Aorta (tissue), 5 donors: ENCODE measurements around the gene HYAL3. TPM values are rescaled to one million over a fixed set of nuclear protein-coding genes. Genes with fewer than 3 reads are reported as not detected.
A peak's percentile ranks its signal among the peaks of the same experiment; 100 is the strongest.
"Not testable (repeated sequence)": the region's sequence is repeated elsewhere in the genome, so short reads cannot be mapped to it uniquely, and the experiment has no call there.

ENCODE experiments used
- ATAC-seq: fragments of 200-7000 bp; cut with Tn5 transposase; one replicate; pipeline ENCODE4 v1.9.1; 2022; ENCODE audit warnings: moderate library complexity; ENCODE audit not compliant: low FRiP score
- DNase-seq, 2 donors: peaks; one replicate each; pipeline ENCODE4 v3.0.0-alpha.2; 2020
- H3K27ac ChIP-seq, 2 donors: one replicate each; pipeline ENCODE4 v1.5.1; 2013; ENCODE audit warnings: low read length in 2 of 2, mild to moderate bottlenecking in 2 of 2, moderate library complexity in 2 of 2, control low read depth in 1 of 2, inconsistent platforms in 1 of 2, low read depth in 1 of 2
- H3K27me3 ChIP-seq, 2 donors: one replicate each; pipeline ENCODE4 v1.6.1; 2013; ENCODE audit warnings: control low read depth in 1 of 2, low read length in 1 of 2, mild to moderate bottlenecking in 1 of 2, moderate library complexity in 1 of 2; ENCODE audit not compliant: insufficient read depth in 2 of 2, control insufficient read depth in 1 of 2
- H3K36me3 ChIP-seq, 2 donors: one replicate each; pipeline ENCODE4 v1.6.1; 2013; ENCODE audit warnings: control low read depth in 1 of 2, low read length in 1 of 2, mild to moderate bottlenecking in 1 of 2; ENCODE audit not compliant: insufficient read depth in 2 of 2, control insufficient read depth in 1 of 2
- H3K4me1 ChIP-seq, 2 donors: one replicate each; pipeline ENCODE4 v1.6.1; 2013; ENCODE audit warnings: low read length in 2 of 2, control low read depth in 1 of 2, mild to moderate bottlenecking in 1 of 2, moderate library complexity in 1 of 2; ENCODE audit not compliant: insufficient read depth in 2 of 2, control insufficient read depth in 1 of 2
- H3K4me3 ChIP-seq, 2 donors: one replicate each; pipeline ENCODE4 v1.5.1; 2013; ENCODE audit warnings: low read length in 2 of 2, control low read depth in 1 of 2, mild to moderate bottlenecking in 1 of 2
- H3K9me3 ChIP-seq: one replicate; pipeline ENCODE4 v1.6.1; 2013; ENCODE audit warnings: mild to moderate bottlenecking, low read length; ENCODE audit not compliant: control insufficient read depth
- WGBS, 2 donors: extraction: QIAGEN DNeasy Blood & Tissue Kit; methylation state at CpG; one replicate each; pipeline ENCODE4 v1.1.7; 2013; 5-methylcytosine and 5-hydroxymethylcytosine counted together
- intact Hi-C, 2 donors: fragments of 100-400 bp; cut with DNase I; formaldehyde crosslinking; loops; one replicate each; pipeline versions ENCODE4 v1.14.2 to v1.15.0; 2022
- polyA plus RNA-seq, 2 donors: library from polyadenylated mRNA; stranded (reverse); fragments of 200-250 nt; gene quantifications; one replicate each; pipeline ENCODE4 v1.2.3, GENCODE V29; 2013
- total RNA-seq, 2 donors: library from RNA; stranded (reverse); fragmentation: NEBNext Ultra II Directional; extraction: Animal tissue kit (Norgen Biotek cat#: 25700); gene quantifications; one replicate each; pipeline ENCODE4 v1.2.1, GENCODE V29; 2021
- donor health status: healthy with polysubstance abuse.
- donor health status: Bipolar disorder and iron deficiency.
- donor health status: DM: no; HTN: no; CAD: no.
- donor health status: DM: no; HTN: no; CAD: no.
- donor health status: DM: yes; HTN: yes; CAD: no.

HYAL3 gene
- total and polyA plus RNA-seq, 4 donors = 0.63 to 5.1 (median 2.5) TPM

- Histone ChIP-seq H3K4me1 (peaks cover 0 to 2% of the 10 kb centered on the region in 2 donors), H3K27ac (peak overlapping the region in 1 of 2 donors; percentile 30), H3K9me3 (no peaks in the 10 kb centered on the region), H3K4me3 (no peak overlapping the region), H3K36me3 (no peaks in the 10 kb centered on the region), H3K27me3 (no peaks in the 10 kb centered on the region)
- intact Hi-C loops = loop anchor here in 1 of 2 donors (2.0 kb wide), 1 partner anchor 19 kb away; no protein-coding TSS in a partner anchor
- ATAC-seq (peak; percentile 90), DNase-seq (peak; percentile 95 to 98)
- WGBS, 2 donors = 1 to 2% methylated on average over 20 to 25 of the region's 25 CpGs
These were observed 53.2 kb downstream of the HYAL3 start for GRCh38 chr3:50245831-50246516.

DNA sequence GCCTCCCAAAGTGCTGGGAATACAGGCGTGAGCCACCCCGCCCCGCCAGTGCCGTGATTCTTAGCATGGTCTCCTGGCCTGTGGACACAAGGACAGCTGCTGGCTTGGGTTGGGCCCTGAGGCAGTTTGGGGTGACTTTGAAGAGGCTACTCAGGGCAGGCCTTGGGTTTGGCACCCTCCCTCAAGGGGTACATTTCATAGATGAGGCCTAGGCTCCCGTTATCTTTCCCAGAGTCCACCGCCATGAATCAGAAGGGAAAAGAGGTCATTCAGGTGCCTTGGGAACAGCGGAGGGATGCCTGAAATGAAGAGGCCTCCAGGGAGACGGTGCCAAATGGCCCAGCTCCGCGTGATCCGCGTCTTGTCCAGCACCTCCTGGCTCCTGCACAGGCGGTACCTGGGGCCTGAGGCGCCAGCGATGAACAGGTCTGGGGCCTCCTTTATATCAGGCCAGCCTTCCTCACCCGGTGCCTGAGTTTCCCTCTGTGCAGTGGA is 53.9 kb downstream of the HYAL3 start:
- H3K27ac ChIP-seq = no peak overlapping the region
- 50 to 55% methylated on average over 15 to 16 of the region's 16 CpGs for WGBS, 2 donors
- peak in 1 of 2 donors; percentile 50 for DNase-seq
- H3K27me3 ChIP-seq = no peaks in the 10 kb centered on the region
- intact Hi-C loops = loop anchor here in 1 of 2 donors (2.0 kb wide), 1 partner anchor 18 kb away; no protein-coding TSS in a partner anchor
- no peaks in the 10 kb centered on the region for H3K36me3 ChIP-seq
- H3K9me3 ChIP-seq = no peaks in the 10 kb centered on the region
- H3K4me1 ChIP-seq = peaks cover 0 to 2% of the 10 kb centered on the region in 2 donors
- ATAC-seq = no peak
- H3K4me3 ChIP-seq = no peak overlapping the region

DNA sequence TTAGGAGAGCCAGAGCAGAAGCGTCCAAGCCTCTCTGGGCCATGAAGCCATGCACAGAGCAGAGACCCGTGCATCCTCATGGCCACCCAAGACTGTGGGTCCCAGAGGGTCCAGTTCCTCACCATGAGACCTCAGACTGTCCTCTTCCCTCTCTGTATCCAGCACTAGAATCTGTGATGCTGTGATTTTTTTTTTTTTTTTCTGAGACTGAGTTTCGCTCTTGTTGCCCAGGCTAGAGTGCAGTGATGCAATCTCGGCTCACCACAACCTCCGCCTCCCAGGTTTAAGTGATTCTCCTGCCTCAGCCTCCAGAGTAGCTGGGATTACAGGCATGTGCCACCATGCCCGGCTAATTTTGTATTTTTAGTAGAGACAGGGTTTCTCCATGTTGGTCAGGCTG is 54.4 kb downstream of the HYAL3 start:
- not testable (repeated sequence) for H3K9me3 ChIP-seq, H3K36me3 ChIP-seq, H3K27me3 ChIP-seq, H3K4me1 ChIP-seq, ATAC-seq, H3K27ac ChIP-seq, H3K4me3 ChIP-seq
- DNase-seq = peak in 1 of 2 donors; percentile 51
- WGBS, 2 donors = 77 to 78% methylated on average over 6 of the region's 6 CpGs
- intact Hi-C loops = loop anchor here in 1 of 2 donors (2.0 kb wide), 1 partner anchor 18 kb away; no protein-coding TSS in a partner anchor

DNA sequence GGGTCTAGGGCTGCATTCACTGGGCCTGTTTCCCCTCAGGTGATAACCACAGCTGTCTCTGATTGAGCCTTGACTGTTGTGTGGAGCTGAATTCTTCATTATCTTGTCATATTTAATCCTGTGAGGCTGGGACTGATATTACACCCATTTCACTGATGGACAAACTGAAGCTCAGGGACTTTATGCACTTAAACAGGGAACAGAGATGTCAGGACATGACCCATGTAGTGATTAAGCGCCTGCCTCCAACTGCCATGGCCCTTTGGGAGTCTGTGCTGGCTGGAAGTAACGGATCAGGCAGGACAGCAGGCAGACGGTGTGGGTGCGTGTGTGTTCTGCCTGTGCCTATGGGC is 55.7 kb downstream of the HYAL3 start:
- ATAC-seq (no peak), DNase-seq (no peak)
- intact Hi-C loops = no loop called here
- H3K4me3 ChIP-seq = no peak overlapping the region
- H3K27ac ChIP-seq = peak overlapping the region in 1 of 2 donors; percentile 29
- WGBS, 2 donors = 52 to 60% methylated on average over 4 of the region's 4 CpGs
- no peaks in the 10 kb centered on the region for H3K36me3 ChIP-seq
- H3K4me1 ChIP-seq = peaks cover 0 to 2% of the 10 kb centered on the region in 2 donors
- H3K27me3 ChIP-seq = no peaks in the 10 kb centered on the region
- no peaks in the 10 kb centered on the region for H3K9me3 ChIP-seq

- ATAC-seq = peak; percentile 6
- 29 to 37% methylated on average over 14 of the region's 14 CpGs for WGBS, 2 donors
These were observed 56.2 kb downstream of the HYAL3 start for GRCh38 chr3:50242851-50243542.

More at GRCh38 chr3:50242851-50243542, 56.2 kb downstream of the HYAL3 start:
- Histone ChIP-seq H3K27me3 (no peaks in the 10 kb centered on the region), H3K4me3 (no peak overlapping the region), H3K4me1 (peaks cover 0 to 2% of the 10 kb centered on the region in 2 donors), H3K9me3 (no peaks in the 10 kb centered on the region), H3K36me3 (no peaks in the 10 kb centered on the region), H3K27ac (peak overlapping the region in 1 of 2 donors; percentile 54)
- intact Hi-C loops = no loop called here
- peak; percentile 85 to 91 for DNase-seq

Other genes starting within 250 kb of the HYAL3 start
- gene RBM5, start 210.5 kb downstream of the HYAL3 start, total RNA-seq = 100 to 1,000 TPM; 151 to 222 TPM
- 100 to 1,000 TPM in 1 of 2 donors, 10 to 100 TPM in 1; 21.0 to 164 TPM for gene RBM5, start 210.5 kb downstream of the HYAL3 start, polyA plus RNA-seq
- 10 to 100 TPM; 39.2 to 40.3 TPM for gene SEMA3F, start 144.1 kb downstream of the HYAL3 start, total RNA-seq
- 10 to 100 TPM; 10.3 to 17.4 TPM for gene SEMA3F, start 144.1 kb downstream of the HYAL3 start, polyA plus RNA-seq
- gene GNAT1, start 107.8 kb downstream of the HYAL3 start, total RNA-seq = not detected
- not detected for gene GNAT1, start 107.8 kb downstream of the HYAL3 start, polyA plus RNA-seq
- 1 to 10 TPM in 1 of 2 donors, under 1 TPM in 1; 0.19 to 1.4 TPM for gene SLC38A3, start 94.1 kb downstream of the HYAL3 start, total RNA-seq
- under 1 TPM in 1 of 2 donors, not detected in 1; 0.56 TPM for gene SLC38A3, start 94.1 kb downstream of the HYAL3 start, polyA plus RNA-seq
- gene GNAI2, start 63.2 kb downstream of the HYAL3 start, total RNA-seq = 100 to 1,000 TPM; 301 to 356 TPM
- 100 to 1,000 TPM; 174 to 217 TPM for gene GNAI2, start 63.2 kb downstream of the HYAL3 start, polyA plus RNA-seq
- gene SEMA3B, start 30.3 kb downstream of the HYAL3 start, total RNA-seq = 10 to 100 TPM; 26.0 to 57.4 TPM
- gene SEMA3B, start 30.3 kb downstream of the HYAL3 start, polyA plus RNA-seq = 10 to 100 TPM; 23.3 to 69.5 TPM
- under 1 TPM in 1 of 2 donors, not detected in 1; 0.51 TPM for gene LSMEM2, start 20.3 kb downstream of the HYAL3 start, total RNA-seq
- 1 to 10 TPM in 1 of 2 donors, not detected in 1; 1.3 TPM for gene LSMEM2, start 20.3 kb downstream of the HYAL3 start, polyA plus RNA-seq
- 10 to 100 TPM; 46.8 to 58.8 TPM for gene IFRD2, start 7.0 kb downstream of the HYAL3 start, total RNA-seq
- 10 to 100 TPM; 34.6 to 47.1 TPM for gene IFRD2, start 7.0 kb downstream of the HYAL3 start, polyA plus RNA-seq
- 10 to 100 TPM; 10.3 to 13.3 TPM for gene NAA80, start within 50 bp of the HYAL3 start, total RNA-seq
- gene NAA80, start within 50 bp of the HYAL3 start, polyA plus RNA-seq = 10 to 100 TPM in 1 of 2 donors, 1 to 10 TPM in 1; 2.8 to 16.9 TPM
- gene HYAL1, start 4.2 kb upstream of the HYAL3 start, total RNA-seq = 1 to 10 TPM; 6.9 to 9.3 TPM
- gene HYAL1, start 4.2 kb upstream of the HYAL3 start, polyA plus RNA-seq = 1 to 10 TPM; 1.6 TPM
- 10 to 100 TPM; 52.6 to 71.2 TPM for gene HYAL2, start 23.3 kb upstream of the HYAL3 start, total RNA-seq
- gene HYAL2, start 23.3 kb upstream of the HYAL3 start, polyA plus RNA-seq = 10 to 100 TPM in 1 of 2 donors, 1 to 10 TPM in 1; 5.6 to 25.3 TPM
- 10 to 100 TPM; 18.9 to 22.6 TPM for gene TUSC2, start 28.8 kb upstream of the HYAL3 start, total RNA-seq
- 10 to 100 TPM; 28.5 to 33.2 TPM for gene TUSC2, start 28.8 kb upstream of the HYAL3 start, polyA plus RNA-seq
- 10 to 100 TPM; 41.6 to 43.2 TPM for gene RASSF1, start 41.4 kb upstream of the HYAL3 start, total RNA-seq
- 10 to 100 TPM; 33.6 to 42.3 TPM for gene RASSF1, start 41.4 kb upstream of the HYAL3 start, polyA plus RNA-seq
- under 1 TPM; 0.68 to 0.96 TPM for gene ZMYND10, start 46.3 kb upstream of the HYAL3 start, total RNA-seq
- 1 to 10 TPM in 1 of 2 donors, under 1 TPM in 1; 0.13 to 3.5 TPM for gene ZMYND10, start 46.3 kb upstream of the HYAL3 start, polyA plus RNA-seq
- gene NPRL2, start 51.4 kb upstream of the HYAL3 start, total RNA-seq = 10 to 100 TPM; 11.9 to 21.4 TPM
- gene NPRL2, start 51.4 kb upstream of the HYAL3 start, polyA plus RNA-seq = 10 to 100 TPM; 17.3 to 41.9 TPM
- 10 to 100 TPM in 1 of 2 donors, 1 to 10 TPM in 1; 7.9 to 12.2 TPM for gene CYB561D2, start 51.5 kb upstream of the HYAL3 start, total RNA-seq
- gene CYB561D2, start 51.5 kb upstream of the HYAL3 start, polyA plus RNA-seq = 10 to 100 TPM in 1 of 2 donors, 1 to 10 TPM in 1; 6.8 to 14.4 TPM
- 10 to 100 TPM; 27.8 to 32.9 TPM for gene TMEM115, start 60.1 kb upstream of the HYAL3 start, total RNA-seq
- gene TMEM115, start 60.1 kb upstream of the HYAL3 start, polyA plus RNA-seq = 10 to 100 TPM; 10.3 to 31.8 TPM
- 1 to 10 TPM; 2.7 to 3.2 TPM for gene CACNA2D2, start 204.2 kb upstream of the HYAL3 start, total RNA-seq
- 1 to 10 TPM in 1 of 2 donors, under 1 TPM in 1; 0.75 to 1.7 TPM for gene CACNA2D2, start 204.2 kb upstream of the HYAL3 start, polyA plus RNA-seq